Measurements from ENCODE around the gene PCDHB6. TPM values are rescaled to one million over a fixed set of nuclear protein-coding genes. Genes with fewer than 3 reads are reported as not detected.
"Not testable (repeated sequence)": the region's sequence is repeated elsewhere in the genome, so short reads cannot be mapped to it uniquely, and the experiment has no call there.

The PCDHB6 gene
- total RNA-seq, 1 donor from 2014 or later, result 0.14 TPM

DNA sequence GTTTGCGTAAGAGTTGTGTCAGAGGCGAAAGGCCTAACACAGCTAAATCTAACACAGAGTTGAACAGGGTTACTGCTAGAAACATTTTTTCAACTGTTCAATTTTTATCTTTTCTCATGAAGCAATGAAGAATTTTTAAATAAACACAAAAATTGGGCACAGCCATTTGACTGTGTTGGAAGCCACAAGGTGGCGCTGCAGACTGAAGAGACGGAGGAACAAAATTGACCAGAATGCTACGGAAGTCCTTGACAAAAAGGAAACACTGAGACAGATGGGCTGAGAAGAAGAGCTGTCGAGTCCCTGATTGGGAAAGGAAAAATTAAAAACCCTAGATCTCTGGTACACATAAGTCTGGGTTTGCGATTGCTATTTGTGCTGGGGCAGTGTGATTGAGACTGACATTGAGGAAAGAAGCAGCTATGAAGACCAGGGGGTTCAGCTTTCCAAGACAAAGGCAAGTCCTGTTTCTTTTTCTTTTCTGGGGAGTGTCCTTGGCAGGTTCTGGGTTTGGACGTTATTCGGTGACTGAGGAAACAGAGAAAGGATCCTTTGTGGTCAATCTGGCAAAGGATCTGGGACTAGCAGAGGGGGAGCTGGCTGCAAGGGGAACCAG is 37.1 kb downstream of the PCDHB6 start, which contains the start of gene PCDHB9:
TSS of gene PCDHB9 (plus strand) at position 265 of the 616 bp plus-strand sequence. CDS start at position 423, 158 bp downstream.
- DNase-seq, result no peak
- no peaks in the 10 kb centered on the region for H3K4me1 ChIP-seq
- H3K4me3 ChIP-seq, result no peak within 1 kb of the TSS
- no peak within 1 kb of the TSS for H3K27ac ChIP-seq (replicated peaks)
- peaks cover 95% of the 10 kb centered on the region for H3K9me3 ChIP-seq (replicated peaks)
- intact Hi-C loops (cut with micrococcal nuclease), result no loop called here
- peaks cover 21% of the 10 kb centered on the region for H3K36me3 ChIP-seq
- TF ChIP-seq, protein P1, sequence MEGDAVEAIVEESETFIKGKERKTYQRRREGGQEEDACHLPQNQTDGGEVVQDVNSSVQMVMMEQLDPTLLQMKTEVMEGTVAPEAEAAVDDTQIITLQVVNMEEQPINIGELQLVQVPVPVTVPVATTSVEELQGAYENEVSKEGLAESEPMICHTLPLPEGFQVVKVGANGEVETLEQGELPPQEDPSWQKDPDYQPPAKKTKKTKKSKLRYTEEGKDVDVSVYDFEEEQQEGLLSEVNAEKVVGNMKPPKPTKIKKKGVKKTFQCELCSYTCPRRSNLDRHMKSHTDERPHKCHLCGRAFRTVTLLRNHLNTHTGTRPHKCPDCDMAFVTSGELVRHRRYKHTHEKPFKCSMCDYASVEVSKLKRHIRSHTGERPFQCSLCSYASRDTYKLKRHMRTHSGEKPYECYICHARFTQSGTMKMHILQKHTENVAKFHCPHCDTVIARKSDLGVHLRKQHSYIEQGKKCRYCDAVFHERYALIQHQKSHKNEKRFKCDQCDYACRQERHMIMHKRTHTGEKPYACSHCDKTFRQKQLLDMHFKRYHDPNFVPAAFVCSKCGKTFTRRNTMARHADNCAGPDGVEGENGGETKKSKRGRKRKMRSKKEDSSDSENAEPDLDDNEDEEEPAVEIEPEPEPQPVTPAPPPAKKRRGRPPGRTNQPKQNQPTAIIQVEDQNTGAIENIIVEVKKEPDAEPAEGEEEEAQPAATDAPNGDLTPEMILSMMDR (IDR thresholded peaks at IDR 0.05; ENCODE audit: borderline replicate concordance), result peak; percentile 37
- H3K27me3 ChIP-seq (ENCODE audit: low read depth), result peaks cover 53% of the 10 kb centered on the region

DNA sequence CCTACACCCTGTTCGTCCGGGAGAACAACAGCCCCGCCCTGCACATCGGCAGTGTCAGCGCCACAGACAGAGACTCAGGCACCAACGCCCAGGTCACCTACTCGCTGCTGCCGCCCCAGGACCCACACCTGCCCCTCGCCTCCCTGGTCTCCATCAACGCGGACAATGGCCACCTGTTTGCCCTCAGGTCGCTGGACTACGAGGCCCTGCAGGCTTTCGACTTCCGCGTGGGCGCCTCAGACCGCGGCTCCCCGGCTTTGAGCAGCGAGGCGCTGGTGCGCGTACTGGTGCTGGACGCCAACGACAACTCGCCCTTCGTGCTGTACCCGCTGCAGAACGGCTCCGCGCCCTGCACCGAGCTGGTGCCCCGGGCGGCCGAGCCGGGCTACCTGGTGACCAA is 38.8 kb downstream of the PCDHB6 start:
- H3K9me3 ChIP-seq (replicated peaks), result peaks cover 93% of the 10 kb centered on the region
- H3K27me3 ChIP-seq (ENCODE audit: low read depth), result peaks cover 55% of the 10 kb centered on the region
- H3K4me3 ChIP-seq; H3K27ac ChIP-seq (replicated peaks); DNase-seq; H3K4me1 ChIP-seq; intact Hi-C loops (cut with micrococcal nuclease): not testable (repeated sequence)
- H3K36me3 ChIP-seq, result peaks cover 17% of the 10 kb centered on the region

DNA sequence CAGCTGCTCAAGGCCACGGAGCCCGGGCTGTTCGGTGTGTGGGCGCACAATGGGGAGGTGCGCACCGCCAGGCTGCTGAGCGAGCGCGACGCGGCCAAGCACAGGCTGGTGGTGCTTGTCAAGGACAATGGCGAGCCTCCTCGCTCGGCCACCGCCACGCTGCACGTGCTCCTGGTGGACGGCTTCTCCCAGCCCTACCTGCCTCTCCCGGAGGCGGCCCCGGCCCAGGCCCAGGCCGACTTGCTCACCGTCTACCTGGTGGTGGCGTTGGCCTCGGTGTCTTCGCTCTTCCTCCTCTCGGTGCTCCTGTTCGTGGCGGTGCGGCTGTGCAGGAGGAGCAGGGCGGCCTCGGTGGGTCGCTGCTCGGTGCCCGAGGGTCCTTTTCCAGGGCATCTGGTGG is 39.3 kb downstream of the PCDHB6 start:
- Histone ChIP-seq H3K36me3 (peaks cover 17% of the 10 kb centered on the region), H3K27me3 (ENCODE audit: low read depth) (peaks cover 55% of the 10 kb centered on the region), H3K9me3 (replicated peaks) (peaks cover 91% of the 10 kb centered on the region)
- H3K4me1 ChIP-seq; intact Hi-C loops (cut with micrococcal nuclease); DNase-seq; H3K4me3 ChIP-seq; H3K27ac ChIP-seq (replicated peaks): not testable (repeated sequence)

DNA sequence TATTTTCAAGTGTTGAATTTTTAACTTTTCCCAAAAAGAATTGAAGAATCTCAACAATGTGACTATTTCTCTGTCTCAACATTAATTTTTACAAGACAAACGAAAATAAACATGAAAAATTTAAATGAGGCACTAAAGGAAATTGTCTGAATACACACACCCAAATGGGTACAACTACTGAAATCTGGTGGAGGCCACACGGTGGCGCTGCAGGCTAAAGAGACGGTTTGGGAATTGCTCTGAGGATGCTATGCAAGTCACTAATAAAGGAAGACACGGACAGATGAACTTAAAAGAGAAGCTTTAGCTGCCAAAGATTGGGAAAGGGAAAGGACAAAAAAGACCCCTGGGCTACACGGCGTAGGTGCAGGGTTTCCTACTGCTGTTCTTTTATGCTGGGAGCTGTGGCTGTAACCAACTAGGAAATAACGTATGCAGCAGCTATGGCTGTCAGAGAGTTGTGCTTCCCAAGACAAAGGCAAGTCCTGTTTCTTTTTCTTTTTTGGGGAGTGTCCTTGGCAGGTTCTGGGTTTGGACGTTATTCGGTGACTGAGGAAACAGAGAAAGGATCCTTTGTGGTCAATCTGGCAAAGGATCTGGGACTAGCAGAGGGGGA is 42.4 kb downstream of the PCDHB6 start, which contains the start of gene PCDHB10:
TSS of gene PCDHB10 (plus strand) at position 244 of the 616 bp plus-strand sequence. CDS start at position 444, 200 bp downstream.
- H3K4me3 ChIP-seq, result no peak within 1 kb of the TSS
- peaks cover 12% of the 10 kb centered on the region for H3K36me3 ChIP-seq
- TF ChIP-seq, protein P1 (IDR thresholded peaks at IDR 0.05; ENCODE audit: borderline replicate concordance), result peak; percentile 49
- peaks cover 48% of the 10 kb centered on the region for H3K27me3 ChIP-seq (ENCODE audit: low read depth)
- DNase-seq, result no peak
- peaks cover 90% of the 10 kb centered on the region for H3K9me3 ChIP-seq (replicated peaks)
- no peaks in the 10 kb centered on the region for H3K4me1 ChIP-seq
- no peak within 1 kb of the TSS for H3K27ac ChIP-seq (replicated peaks)
- intact Hi-C loops (cut with micrococcal nuclease), result no loop called here

DNA sequence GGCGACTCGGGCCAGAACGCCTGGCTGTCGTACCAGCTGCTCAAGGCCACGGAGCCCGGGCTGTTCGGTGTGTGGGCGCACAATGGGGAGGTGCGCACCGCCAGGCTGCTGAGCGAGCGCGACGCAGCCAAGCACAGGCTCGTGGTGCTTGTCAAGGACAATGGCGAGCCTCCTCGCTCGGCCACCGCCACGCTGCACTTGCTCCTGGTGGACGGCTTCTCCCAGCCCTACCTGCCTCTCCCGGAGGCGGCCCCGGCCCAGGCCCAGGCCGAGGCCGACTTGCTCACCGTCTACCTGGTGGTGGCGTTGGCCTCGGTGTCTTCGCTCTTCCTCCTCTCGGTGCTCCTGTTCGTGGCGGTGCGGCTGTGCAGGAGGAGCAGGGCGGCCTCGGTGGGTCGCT is 44.5 kb downstream of the PCDHB6 start:
- intact Hi-C loops (cut with micrococcal nuclease); H3K4me1 ChIP-seq; H3K27ac ChIP-seq (replicated peaks); H3K4me3 ChIP-seq; DNase-seq: not testable (repeated sequence)
- peaks cover 16% of the 10 kb centered on the region for H3K36me3 ChIP-seq
- peaks cover 93% of the 10 kb centered on the region for H3K9me3 ChIP-seq (replicated peaks)
- peaks cover 33% of the 10 kb centered on the region for H3K27me3 ChIP-seq (ENCODE audit: low read depth)

DNA sequence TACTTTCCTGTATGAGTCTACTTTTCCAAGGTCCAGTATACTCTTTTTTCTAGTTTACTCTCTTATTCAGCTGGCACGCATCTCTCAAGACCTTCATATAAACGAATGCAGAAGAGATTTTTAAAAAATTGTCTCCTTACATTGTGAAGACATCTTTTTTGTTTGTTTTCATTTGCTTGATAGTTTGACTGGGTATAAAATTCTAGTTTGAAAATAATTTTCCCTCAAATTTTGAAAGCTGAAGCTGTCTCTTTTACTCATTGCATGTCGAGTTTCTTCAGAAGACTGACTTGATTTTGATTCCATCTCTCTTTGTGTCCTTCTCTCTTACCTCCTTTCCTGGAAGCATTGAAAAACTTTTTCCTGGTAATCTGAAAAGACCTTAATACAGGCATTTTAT is 46.5 kb downstream of the PCDHB6 start:
- Histone ChIP-seq H3K27me3 (ENCODE audit: low read depth) (peaks cover 23% of the 10 kb centered on the region), H3K4me3 (no peak overlapping the region), H3K9me3 (replicated peaks) (peaks cover 91% of the 10 kb centered on the region), H3K36me3 (peaks cover 16% of the 10 kb centered on the region), H3K27ac (replicated peaks) (no peak overlapping the region), H3K4me1 (no peaks in the 10 kb centered on the region)
- intact Hi-C loops (cut with micrococcal nuclease), result no loop called here
- no peak for DNase-seq
- TF ChIP-seq, protein P1 (IDR thresholded peaks at IDR 0.05; ENCODE audit: borderline replicate concordance), result no peak
